ENCODE measurements around the gene TIMMDC1. TPM values are rescaled to one million over a fixed set of nuclear protein-coding genes. Genes with fewer than 3 reads are reported as not detected.

TIMMDC1 gene
- total and polyA plus RNA-seq, 10 of the 15 experiments (the other 5 are each of a cell fraction or from before 2014, with no cell fraction given): 55.9 to 146 (median 72.1) TPM

GRCh38 chr3:119558626-119559317, 60.4 kb downstream of the TIMMDC1 start (continued):
- TF ChIP-seq CEBPB (IDR thresholded peaks at IDR 0.05; ENCODE audit: borderline replicate concordance in 1 of 2, low read depth in 2 of 2, low read length in 2 of 2) (no peak), RELA (IDR thresholded peaks at IDR 0.05; ENCODE audit: borderline replicate concordance, partially characterized antibody) (no peak), NFYB (IDR thresholded peaks at IDR 0.05; ENCODE audit: insufficient read depth, low read depth, low read length) (no peak), E2F4 (IDR thresholded peaks at IDR 0.05; ENCODE audit: low read depth, low read length) (no peak), KLF5 (IDR thresholded peaks at IDR 0.05; ENCODE audit: partially characterized antibody) (no peak), EGR1 (IDR thresholded peaks at IDR 0.05; ENCODE audit: borderline replicate concordance in 1 of 2, low read depth in 2 of 2, low read length in 2 of 2) (no peak), BCL11A (IDR thresholded peaks at IDR 0.05; ENCODE audit: low read depth, low read length) (no peak), MYB (IDR thresholded peaks at IDR 0.05; ENCODE audit: borderline replicate concordance, low read depth, low read length) (no peak), RB1 (IDR thresholded peaks at IDR 0.05; ENCODE audit: borderline replicate concordance) (no peak), CBX3 (IDR thresholded peaks at IDR 0.05; ENCODE audit: borderline replicate concordance, low read depth) (no peak), CBX5 (IDR thresholded peaks at IDR 0.05; ENCODE audit: low read depth) (no peak), REST (IDR thresholded peaks at IDR 0.05; ENCODE audit: low read depth, low read length) (no peak), ZBED1 (IDR thresholded peaks at IDR 0.05; ENCODE audit: borderline replicate concordance) (no peak), POU2F2 (IDR thresholded peaks at IDR 0.05; ENCODE audit: borderline replicate concordance, low read depth, low read length) (0 out of 3 replicates have a peak, but pooled peaks have one; percentile 7), ASH2L (IDR thresholded peaks at IDR 0.05; ENCODE audit: borderline replicate concordance, low read depth) (no peak), YBX1 (IDR thresholded peaks at IDR 0.05) (no peak), BHLHE40 (IDR thresholded peaks at IDR 0.05; ENCODE audit: borderline replicate concordance in 1 of 2, low read depth in 2 of 2, low read length in 1 of 2) (no peak)

Measured in GM12878 (cell line).